SK-MEL-5 (cell line): ENCODE data around the gene PSMD5. TPM values are rescaled to one million over a fixed set of nuclear protein-coding genes. Genes with fewer than 3 reads are reported as not detected.
"Not testable (repeated sequence)": the region's sequence is repeated elsewhere in the genome, so short reads cannot be mapped to it uniquely, and the experiment has no call there.

Experiments used
- DNase-seq: peaks from one replicate; pipeline ENCODE4 v3.0.0-alpha.2; 2016; ENCODE audit warnings: low read depth, low spot score
- in situ Hi-C: cut with HindIII; loops from 2 replicates; pipeline ENCODE4 v1.10.0; 2016; ENCODE audit warnings: low sequenced_read_pairs, high pct_unique_total_duplicates, low pct_unique_long_range_greater_than_20kb
- total RNA-seq: library from RNA; depleted of rRNA; stranded (reverse); fragments of >200 nt; shearing (Covaris generic); gene quantifications from 2 replicates; pipeline ENCODE4 v1.2.3, GENCODE V29; 2014

The PSMD5 gene
- total RNA-seq, 1 experiment from 2014 or later: 23.9 TPM

GRCh38 chr9:120841930-120842684 lies 615 bp downstream of the PSMD5 start:
- DNase-seq: no peak
- in situ Hi-C loops: no loop called here

- in situ Hi-C loops: no loop called here
- no peak for DNase-seq
Measured at GRCh38 chr9:120839146-120839545, 3.6 kb downstream of the PSMD5 start.

- no peak for DNase-seq
- in situ Hi-C loops: no loop called here
Measured at GRCh38 chr9:120837921-120838320, 4.8 kb downstream of the PSMD5 start.

- in situ Hi-C loops: no loop called here
Measured at GRCh38 chr9:120833325-120833724, 9.4 kb downstream of the PSMD5 start.

GRCh38 chr9:120832807-120833206 lies 9.9 kb downstream of the PSMD5 start:
- in situ Hi-C loops: no loop called here
- no peak for DNase-seq

More at GRCh38 chr9:120833325-120833724, 9.4 kb downstream of the PSMD5 start:
- DNase-seq: no peak

- in situ Hi-C loops: no loop called here
- no peak for DNase-seq
Measured at GRCh38 chr9:120830865-120831264, 11.9 kb downstream of the PSMD5 start.

GRCh38 chr9:120830151-120830550 lies 12.6 kb downstream of the PSMD5 start:
- in situ Hi-C loops: no loop called here
- DNase-seq: no peak

- no peak for DNase-seq
- in situ Hi-C loops: no loop called here
Measured at GRCh38 chr9:120829650-120830049, 13.1 kb downstream of the PSMD5 start.

GRCh38 chr9:120820095-120820494 lies 22.6 kb downstream of the PSMD5 start:
- no peak for DNase-seq
- in situ Hi-C loops: no loop called here

- no peak for DNase-seq
- in situ Hi-C loops: no loop called here
Measured at GRCh38 chr9:120818595-120818994, 24.1 kb downstream of the PSMD5 start.

GRCh38 chr9:120815075-120815474 lies 27.6 kb downstream of the PSMD5 start:
- no peak for DNase-seq
- in situ Hi-C loops: no loop called here

GRCh38 chr9:120808931-120809330 lies 33.8 kb downstream of the PSMD5 start:
- in situ Hi-C loops: no loop called here
- DNase-seq: no peak

- DNase-seq: no peak
- in situ Hi-C loops: no loop called here
Measured at GRCh38 chr9:120807607-120808379, 34.9 kb downstream of the PSMD5 start.

- in situ Hi-C loops, DNase-seq: not testable (repeated sequence)
Measured at GRCh38 chr9:120804784-120805363, 37.8 kb downstream of the PSMD5 start.

- in situ Hi-C loops: no loop called here
- no peak for DNase-seq
Measured at GRCh38 chr9:120801441-120801840, 41.3 kb downstream of the PSMD5 start.

GRCh38 chr9:120792898-120793765 lies 49.6 kb downstream of the PSMD5 start, which contains the start of gene FBXW2:
TSS of gene FBXW2 (minus strand) at chr9:120793416. CDS start at chr9:120788258, 5,158 bp downstream.
- peak; percentile 91 for DNase-seq
- in situ Hi-C loops: no loop called here

GRCh38 chr9:120791161-120791560 lies 51.6 kb downstream of the PSMD5 start:
- in situ Hi-C loops: no loop called here
- DNase-seq: no peak

- no peak for DNase-seq
- in situ Hi-C loops: no loop called here
Measured at GRCh38 chr9:120787933-120788332, 54.8 kb downstream of the PSMD5 start.
